Thoracic aorta (tissue), 2 donors: ENCODE data around the gene CYP46A1. TPM values are rescaled to one million over a fixed set of nuclear protein-coding genes. Genes with fewer than 3 reads are reported as not detected.

Source experiments
- ATAC-seq: fragments of 150-250 bp; one replicate; pipeline ENCODE4 v1.8.0; 2017; ENCODE audit warnings: low read depth; ENCODE audit not compliant: insufficient number of reproducible peaks, low FRiP score
- DNase-seq: peaks from one replicate; pipeline ENCODE4 v3.0.0-alpha.2; 2020; ENCODE audit warnings: low spot score
- H3K27ac ChIP-seq, 2 donors: fragments of 200-600 bp; sonication (generic); 1 replicate in 1 of 2; 2 replicates in 1 of 2; pipeline ENCODE4 v1.5.1; 2016; ENCODE audit warnings: mild to moderate bottlenecking in 2 of 2, moderate library complexity in 2 of 2
- H3K27me3 ChIP-seq: fragments of 200-600 bp; sonication (generic); replicated peaks from 2 replicates; pipeline ENCODE4 v1.6.0; 2016; ENCODE audit warnings: mild to moderate bottlenecking; ENCODE audit not compliant: insufficient read depth
- H3K36me3 ChIP-seq: fragments of 200-600 bp; sonication (generic); one replicate; pipeline ENCODE4 v1.5.1; 2016
- H3K4me1 ChIP-seq, 2 donors: fragments of 200-600 bp; sonication (generic); 1 replicate in 1 of 2; 2 replicates in 1 of 2; pipeline versions ENCODE4 v1.5.1 to v1.6.0; 2016; ENCODE audit warnings: low read depth in 2 of 2, mild to moderate bottlenecking in 1 of 2; ENCODE audit not compliant: control insufficient read depth in 1 of 2
- H3K4me3 ChIP-seq: fragments of 200-600 bp; sonication (generic); 2 replicates; pipeline ENCODE4 v1.5.1; 2016; ENCODE audit warnings: mild to moderate bottlenecking
- H3K9me3 ChIP-seq: fragments of 200-600 bp; sonication (generic); 2 replicates; pipeline ENCODE4 v1.5.1; 2016
- CTCF ChIP-seq: fragments of 200-600 bp; sonication (generic); IDR thresholded peaks from one replicate; pipeline ENCODE4 v1.5.1; 2019; ENCODE audit warnings: antibody characterized with exemption
- total RNA-seq, 2 donors: library from RNA; depleted of rRNA; stranded (reverse); fragments of >200 nt; gene quantifications; one replicate each; pipeline versions ENCODE4 v1.1.0 to v1.2.3, GENCODE V29; 2016

CYP46A1 gene
- total RNA-seq, 2 donors from 2014 or later: 0.68 to 1.3 TPM

GRCh38 chr14:99667045-99667444, 17.1 kb upstream of the CYP46A1 start:
- Histone ChIP-seq H3K4me3 (no peak overlapping the region), H3K27ac (no peak overlapping the region), H3K27me3 (no peaks in the 10 kb centered on the region), H3K9me3 (no peaks in the 10 kb centered on the region), H3K36me3 (no peaks in the 10 kb centered on the region), H3K4me1 (no peaks in the 10 kb centered on the region)
- no peak for TF ChIP-seq CTCF
- ATAC-seq (no peak), DNase-seq (no peak)

DNA sequence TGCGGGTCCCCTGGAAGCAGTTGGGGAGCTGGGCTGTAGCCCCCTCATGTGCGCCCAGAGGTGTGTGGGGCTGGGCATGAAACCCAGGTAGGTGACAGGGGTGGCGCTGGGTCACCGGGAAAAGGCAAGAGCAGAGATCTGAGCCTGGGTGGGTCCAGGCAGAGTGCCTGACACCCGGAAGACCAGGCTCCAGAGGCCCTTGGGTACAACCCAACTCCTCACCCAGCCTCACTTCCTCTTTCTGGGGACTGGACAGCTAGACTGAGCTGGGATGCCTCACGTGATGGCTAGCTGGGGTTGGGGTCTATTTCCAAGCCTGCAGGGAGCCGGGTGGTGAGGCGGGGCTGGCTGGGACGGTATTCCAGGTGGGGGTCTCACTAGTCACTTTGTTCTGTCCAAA, 16.3 kb upstream of the CYP46A1 start:
- DNase-seq (no peak), ATAC-seq (no peak)
- TF ChIP-seq CTCF: no peak
- no peaks in the 10 kb centered on the region for H3K36me3 ChIP-seq
- no peak overlapping the region for H3K27ac ChIP-seq
- no peaks in the 10 kb centered on the region for H3K4me1 ChIP-seq
- H3K4me3 ChIP-seq: no peak overlapping the region
- no peaks in the 10 kb centered on the region for H3K9me3 ChIP-seq
- H3K27me3 ChIP-seq: no peaks in the 10 kb centered on the region

DNA sequence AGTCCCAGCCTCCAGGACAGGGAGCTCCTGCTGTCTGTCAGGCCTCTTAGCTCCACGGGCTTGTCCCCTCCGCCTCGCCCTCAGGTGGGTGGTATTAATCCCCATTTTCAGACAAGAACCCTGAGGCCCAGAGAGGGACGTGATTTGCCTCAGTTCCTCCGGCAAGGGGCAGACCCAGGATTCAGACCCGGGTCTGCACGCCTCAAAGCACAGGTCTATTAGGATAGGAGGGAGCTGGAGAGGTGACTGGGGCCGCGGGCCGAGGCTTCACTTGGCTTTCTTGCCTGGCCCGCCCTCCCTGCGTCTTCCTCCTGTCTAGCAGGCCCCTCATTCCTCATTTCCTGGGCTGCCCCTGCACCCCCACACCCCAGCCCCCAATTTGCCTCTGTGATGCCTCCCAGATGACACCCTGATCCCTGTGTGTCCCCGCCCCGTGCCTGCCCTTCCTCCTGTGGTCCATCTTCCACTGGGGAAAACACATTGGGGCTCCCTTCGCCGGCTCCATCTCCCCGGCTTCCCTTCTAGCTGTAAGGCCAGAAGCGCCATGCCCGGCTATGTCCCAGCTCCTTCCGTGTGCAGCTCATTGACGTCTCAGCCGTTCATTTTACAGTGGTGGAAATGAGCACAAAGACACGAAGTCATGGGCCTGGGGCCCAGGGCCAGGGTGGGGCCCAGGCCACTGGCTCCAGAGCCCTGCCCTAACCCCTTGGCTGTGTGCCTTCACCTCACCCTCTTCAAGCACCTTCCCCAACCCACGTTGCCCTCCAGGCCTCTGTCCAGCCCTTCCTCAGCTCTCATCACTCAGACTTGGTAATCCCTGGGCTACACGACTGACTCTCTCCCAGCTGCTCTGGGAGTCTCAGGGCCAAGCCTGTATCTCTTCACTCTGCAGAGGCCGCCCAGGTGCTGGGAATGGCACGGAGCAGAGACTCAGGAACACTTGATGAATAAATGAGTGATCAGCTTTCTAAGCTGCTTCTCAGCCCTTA, 15.5 kb upstream of the CYP46A1 start:
- no peak for TF ChIP-seq CTCF
- H3K4me1 ChIP-seq: no peaks in the 10 kb centered on the region
- H3K36me3 ChIP-seq: no peaks in the 10 kb centered on the region
- no peaks in the 10 kb centered on the region for H3K9me3 ChIP-seq
- ATAC-seq (no peak), DNase-seq (no peak)
- no peaks in the 10 kb centered on the region for H3K27me3 ChIP-seq
- no peak overlapping the region for H3K27ac ChIP-seq
- H3K4me3 ChIP-seq: no peak overlapping the region

GRCh38 chr14:99670361-99671234, 13.5 kb upstream of the CYP46A1 start:
- Histone ChIP-seq H3K27ac (no peak overlapping the region), H3K4me1 (no peaks in the 10 kb centered on the region), H3K27me3 (no peaks in the 10 kb centered on the region), H3K36me3 (no peaks in the 10 kb centered on the region), H3K9me3 (no peaks in the 10 kb centered on the region), H3K4me3 (no peak overlapping the region)
- DNase-seq (no peak), ATAC-seq (no peak)
- TF ChIP-seq CTCF: no peak
